AG04450 (cell line): ENCODE measurements around the gene ZBTB6. TPM values are rescaled to one million over a fixed set of nuclear protein-coding genes. Genes with fewer than 3 reads are reported as not detected.

Experiments used
- CTCF ChIA-PET: fragments of 300-600, 350-600 bp; formaldehyde crosslinking; extraction: SDS; loops from one replicate; lab custom pipeline; 2022; ENCODE audit warnings: antibody characterized with exemption, inconsistent platforms; lab: Charles Lee
- POLR2A ChIA-PET: fragments of 350-600 bp; formaldehyde crosslinking; extraction: SDS; loops from one replicate; lab custom pipeline; 2021; ENCODE audit warnings: antibody characterized with exemption, inconsistent platforms; lab: Yijun Ruan, JAX
- DNase-seq: peaks from one replicate; pipeline ENCODE4 v3.0.0-alpha.2; 2011; ENCODE audit warnings: low read depth, low spot score
- H3K27ac ChIP-seq: one replicate; pipeline ENCODE4 v1.5.1; 2012; ENCODE audit warnings: low read depth, low read length, control low read depth
- H3K27me3 ChIP-seq: one replicate; pipeline ENCODE4 v1.6.0; 2012; ENCODE audit warnings: low read length; ENCODE audit not compliant: control insufficient read depth, insufficient read depth
- H3K4me3 ChIP-seq: 2 replicates; pipeline ENCODE4 v1.5.1; 2011; ENCODE audit warnings: mild to moderate bottlenecking, low read depth, low read length, control low read depth
- H3K9me3 ChIP-seq: 2 replicates; pipeline ENCODE4 v1.5.1; 2012; ENCODE audit warnings: low read length; ENCODE audit not compliant: control insufficient read depth, insufficient read depth
- polyA plus RNA-seq: library from polyadenylated mRNA; depleted of rRNA; stranded (reverse); fragments of >200 nt; gene quantifications from 2 replicates; pipeline ENCODE4 v1.2.3, GENCODE V29; 2011; rRNA removed
- small RNA-seq: library from RNA; depleted of rRNA; stranded (forward); fragments of <200 nt; gene quantifications from one replicate; pipeline ENCODE3, GENCODE V24; 2012; ENCODE audit warnings: low read depth; ENCODE audit not compliant: insufficient read length
- TF ChIP-seq, protein P1 (sequence below): IDR thresholded peaks from 2 replicates; pipeline ENCODE4 v1.5.1; 2011; ENCODE audit warnings: low read depth, low read length, control low read depth, inconsistent platforms

Gene ZBTB6
- polyA plus RNA-seq, 1 experiment = 8.3 TPM

DNA sequence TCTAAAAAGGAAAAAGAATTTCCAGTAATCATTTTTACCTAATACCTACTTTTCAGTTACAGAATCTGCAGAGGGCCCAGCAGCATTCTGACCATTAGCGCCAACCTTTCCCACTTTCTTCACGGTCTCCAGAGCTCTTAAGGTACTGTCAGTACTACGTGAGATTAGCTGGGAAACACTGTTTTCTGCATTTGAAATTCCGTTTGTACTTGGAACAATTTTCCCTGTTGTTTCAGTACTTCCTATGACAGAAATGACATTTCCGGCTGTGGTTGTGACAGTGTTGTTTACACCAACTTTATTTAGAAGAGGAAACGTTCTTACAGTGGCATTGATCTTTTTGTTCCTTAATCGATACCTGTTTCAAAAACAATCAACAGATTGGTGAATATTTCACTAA is 47.8 kb downstream of the ZBTB6 start:
- Histone ChIP-seq H3K27ac (no peak overlapping the region), H3K27me3 (no peaks in the 10 kb centered on the region), H3K4me3 (no peak overlapping the region), H3K9me3 (no peaks in the 10 kb centered on the region)
- TF ChIP-seq, protein P1, sequence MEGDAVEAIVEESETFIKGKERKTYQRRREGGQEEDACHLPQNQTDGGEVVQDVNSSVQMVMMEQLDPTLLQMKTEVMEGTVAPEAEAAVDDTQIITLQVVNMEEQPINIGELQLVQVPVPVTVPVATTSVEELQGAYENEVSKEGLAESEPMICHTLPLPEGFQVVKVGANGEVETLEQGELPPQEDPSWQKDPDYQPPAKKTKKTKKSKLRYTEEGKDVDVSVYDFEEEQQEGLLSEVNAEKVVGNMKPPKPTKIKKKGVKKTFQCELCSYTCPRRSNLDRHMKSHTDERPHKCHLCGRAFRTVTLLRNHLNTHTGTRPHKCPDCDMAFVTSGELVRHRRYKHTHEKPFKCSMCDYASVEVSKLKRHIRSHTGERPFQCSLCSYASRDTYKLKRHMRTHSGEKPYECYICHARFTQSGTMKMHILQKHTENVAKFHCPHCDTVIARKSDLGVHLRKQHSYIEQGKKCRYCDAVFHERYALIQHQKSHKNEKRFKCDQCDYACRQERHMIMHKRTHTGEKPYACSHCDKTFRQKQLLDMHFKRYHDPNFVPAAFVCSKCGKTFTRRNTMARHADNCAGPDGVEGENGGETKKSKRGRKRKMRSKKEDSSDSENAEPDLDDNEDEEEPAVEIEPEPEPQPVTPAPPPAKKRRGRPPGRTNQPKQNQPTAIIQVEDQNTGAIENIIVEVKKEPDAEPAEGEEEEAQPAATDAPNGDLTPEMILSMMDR = no peak
- no peak for DNase-seq
- ChIA-PET CTCF (no interaction called here), POLR2A (no interaction called here)

DNA sequence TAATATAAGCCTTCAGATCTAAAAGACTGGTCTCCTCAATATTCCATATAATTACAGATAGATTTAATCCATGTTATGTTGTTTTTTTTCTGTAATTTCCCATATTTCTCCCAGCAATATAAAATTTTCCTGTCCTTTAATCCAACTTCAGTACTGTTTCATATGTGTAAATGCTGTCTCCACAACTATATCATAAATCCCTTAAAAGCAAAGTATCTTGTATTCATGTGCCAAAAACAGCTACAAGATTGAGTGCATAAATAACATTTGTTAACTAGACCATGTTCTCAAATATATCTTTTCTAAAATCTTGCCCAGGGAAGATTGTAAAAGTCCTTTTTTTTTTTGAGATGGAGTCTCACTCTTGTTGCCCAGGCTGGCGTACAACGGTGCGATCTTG is 49.7 kb downstream of the ZBTB6 start:
- Histone ChIP-seq H3K27ac (no peak overlapping the region), H3K27me3 (no peaks in the 10 kb centered on the region), H3K4me3 (no peak overlapping the region), H3K9me3 (no peaks in the 10 kb centered on the region)
- TF ChIP-seq, protein P1 = no peak
- no peak for DNase-seq
- CTCF ChIA-PET = no interaction called here
- POLR2A ChIA-PET = no interaction called here

GRCh38 chr9:122860319-122861142 is 52.6 kb downstream of the ZBTB6 start:
- H3K4me3 ChIP-seq = no peak overlapping the region
- no peaks in the 10 kb centered on the region for H3K27me3 ChIP-seq
- TF ChIP-seq, protein P1 = no peak
- no peak for DNase-seq
- ChIA-PET POLR2A (interaction anchor here (0.7 kb wide), 1 partner anchor 553 kb away, joined by 3 read pairs; no protein-coding TSS in a partner anchor), CTCF (interaction anchor here (0.7 kb wide), 1 partner anchor 10 kb away, joined by 4 read pairs; no protein-coding TSS in a partner anchor)
- H3K9me3 ChIP-seq = no peaks in the 10 kb centered on the region
- H3K27ac ChIP-seq = no peak overlapping the region

Small RNA genes within 50 kb of the gene (small RNA-seq; reads per million reads assigned to genes)
- not detected for gene RNY1P15
- 106 reads per million, percentile 89 among the genes with 10 or more reads in this experiment for gene SNORD90

Other genes starting within 250 kb of the ZBTB6 start
- gene OR1L3, start 238.2 kb downstream of the ZBTB6 start, polyA plus RNA-seq = not detected in 2 replicates
- gene OR1L4, start 189.3 kb downstream of the ZBTB6 start, polyA plus RNA-seq = not detected in 2 replicates
- gene OR1L6, start 171.0 kb downstream of the ZBTB6 start, polyA plus RNA-seq = not detected in 2 replicates
- gene OR5C1, start 124.4 kb downstream of the ZBTB6 start, polyA plus RNA-seq = not detected in 2 replicates
- not detected in 2 replicates for gene OR1K1, start 113.2 kb downstream of the ZBTB6 start, polyA plus RNA-seq
- 15.5 and 18.7 TPM in 2 replicates for gene PDCL, start 84.7 kb downstream of the ZBTB6 start, polyA plus RNA-seq
- gene RC3H2, start 8.0 kb downstream of the ZBTB6 start, polyA plus RNA-seq = 41.5 and 47.2 TPM in 2 replicates
- 8.2 and 9.6 TPM in 2 replicates for gene ZBTB26, start 18.2 kb upstream of the ZBTB6 start, polyA plus RNA-seq
- 56.4 and 69.4 TPM in 2 replicates for gene RABGAP1, start 27.7 kb upstream of the ZBTB6 start, polyA plus RNA-seq
- 0.35 TPM in 1 of 2 replicates, not detected in the other for gene GPR21, start 120.3 kb upstream of the ZBTB6 start, polyA plus RNA-seq